HepG2 (cell line): Measurements from ENCODE around the gene BTG2. TPM values are rescaled to one million over a fixed set of nuclear protein-coding genes. Genes with fewer than 3 reads are reported as not detected.

Source experiments
- ATF3 ChIP-seq: sonication (generic); formaldehyde crosslinking; IDR thresholded peaks from 2 replicates; pipeline ENCODE4 v1.4.0; 2020; ENCODE audit warnings: missing genetic modification reagents
- BHLHE40 ChIP-seq: IDR thresholded peaks from 2 replicates; pipeline ENCODE4 v1.6.1; 2011; ENCODE audit warnings: low read length, improper control_type of control experiment
- CENPBD1 ChIP-seq: sonication (generic); formaldehyde crosslinking; IDR thresholded peaks from 2 replicates; pipeline ENCODE4 v1.8.0; 2022; ENCODE audit warnings: missing genetic modification reagents, low read depth, mild to moderate bottlenecking, borderline replicate concordance
- CHD2 ChIP-seq: IDR thresholded peaks from 2 replicates; pipeline ENCODE4 v1.6.1; 2011; ENCODE audit warnings: low read depth, low read length, improper control_type of control experiment
- ELF3 ChIP-seq: IDR thresholded peaks from 2 replicates; pipeline ENCODE4 v1.6.1; 2016; ENCODE audit warnings: missing genetic modification reagents, missing compliant biosample characterization
- HOXA3 ChIP-seq: sonication (generic); formaldehyde crosslinking; IDR thresholded peaks from 2 replicates; pipeline ENCODE4 v1.5.0; 2020; ENCODE audit warnings: missing genetic modification reagents
- HOXA5 ChIP-seq: sonication (generic); formaldehyde crosslinking; IDR thresholded peaks from 2 replicates; pipeline ENCODE4 v1.4.0; 2020; ENCODE audit warnings: missing genetic modification reagents
- MTA3 ChIP-seq: sonication (generic); formaldehyde crosslinking; IDR thresholded peaks from 2 replicates; pipeline ENCODE4 v1.4.0; 2020; ENCODE audit warnings: missing genetic modification reagents
- PBX2 ChIP-seq: IDR thresholded peaks from 2 replicates; pipeline ENCODE4 v1.6.1; 2016; ENCODE audit warnings: control low read depth
- RXRB ChIP-seq: IDR thresholded peaks from 2 replicates; pipeline ENCODE4 v1.6.1; 2016; ENCODE audit warnings: borderline replicate concordance, missing genetic modification reagents, missing compliant biosample characterization
- SAP130 ChIP-seq: IDR thresholded peaks from 2 replicates; pipeline ENCODE4 v1.6.1; 2016; ENCODE audit warnings: low read depth
- SIX4 ChIP-seq: sonication (generic); formaldehyde crosslinking; IDR thresholded peaks from 2 replicates; pipeline ENCODE4 v1.4.0; 2020; ENCODE audit warnings: missing genetic modification reagents
- SNAPC2 ChIP-seq: sonication (generic); formaldehyde crosslinking; IDR thresholded peaks from 2 replicates; pipeline ENCODE4 v1.8.1; 2022; ENCODE audit warnings: mild to moderate bottlenecking, missing genetic modification reagents
- SRSF9 ChIP-seq: fragments of 200-400 bp; formaldehyde crosslinking; IDR thresholded peaks from 2 replicates; pipeline ENCODE4 v1.6.1; 2018; ENCODE audit warnings: borderline replicate concordance, mild to moderate bottlenecking, low read depth, low read length; ENCODE audit not compliant: insufficient read depth, poor library complexity, severe bottlenecking
- STAG1 ChIP-seq: sonication (generic); formaldehyde crosslinking; IDR thresholded peaks from 2 replicates; pipeline ENCODE4 v1.4.0; 2020; ENCODE audit warnings: missing genetic modification reagents
- TARDBP ChIP-seq: sonication (generic); formaldehyde crosslinking; IDR thresholded peaks from 2 replicates; pipeline ENCODE4 v1.8.0; 2022; ENCODE audit warnings: mild to moderate bottlenecking, missing genetic modification reagents
- TCF7 ChIP-seq: sonication (generic); IDR thresholded peaks from 2 replicates; pipeline ENCODE4 v1.6.1; 2016; ENCODE audit warnings: antibody characterized with exemption, low read depth
- TFAP4 ChIP-seq: sonication (generic); IDR thresholded peaks from 2 replicates; pipeline ENCODE4 v1.6.1; 2016; ENCODE audit warnings: low read depth, borderline replicate concordance
- ZBTB7B ChIP-seq: sonication (generic); formaldehyde crosslinking; IDR thresholded peaks from 2 replicates; pipeline ENCODE4 v1.4.0; 2020; ENCODE audit warnings: missing genetic modification reagents
- ZNF160 ChIP-seq: sonication (generic); formaldehyde crosslinking; IDR thresholded peaks from 2 replicates; pipeline ENCODE4 v1.8.0; 2022; ENCODE audit warnings: mild to moderate bottlenecking, inconsistent platforms, missing genetic modification reagents
- ZNF329 ChIP-seq: sonication (generic); formaldehyde crosslinking; IDR thresholded peaks from 2 replicates; pipeline ENCODE4 v1.9.0; 2021; ENCODE audit warnings: low read depth, mild to moderate bottlenecking, missing genetic modification reagents
- ZNF569 ChIP-seq: sonication (generic); formaldehyde crosslinking; IDR thresholded peaks from 2 replicates; pipeline ENCODE4 v1.5.0; 2020; ENCODE audit warnings: mild to moderate bottlenecking, missing genetic modification reagents, moderate library complexity, borderline replicate concordance
- ZNF687 ChIP-seq: sonication (generic); formaldehyde crosslinking; IDR thresholded peaks from 2 replicates; pipeline ENCODE4 v1.5.1; 2020; ENCODE audit warnings: mild to moderate bottlenecking, missing genetic modification reagents, moderate library complexity
- ZNF75D ChIP-seq: sonication (generic); formaldehyde crosslinking; IDR thresholded peaks from 2 replicates; pipeline ENCODE4 v1.8.1; 2023; ENCODE audit warnings: missing genetic modification reagents, mild to moderate bottlenecking, borderline replicate concordance
- ZNF879 ChIP-seq: sonication (generic); formaldehyde crosslinking; IDR thresholded peaks from 2 replicates; pipeline ENCODE4 v1.8.1; 2023; ENCODE audit warnings: missing genetic modification reagents
- polyA plus RNA-seq, 8 experiments: library from polyadenylated mRNA; depleted of rRNA in 3 of 8; stranded (reverse) in 7 of 8; unstranded in 1 of 8; fragments of >200 nt; fragmentation: Illumina TruSeq in 4 of 8; extraction: Trizol in 4 of 8; gene quantifications; 2 replicates each; pipeline versions ENCODE4 v1.2.1 to v1.2.3, GENCODE V29; 2011 to 2016; ENCODE audit warnings: low read depth in 4 of 8, missing spikeins in 1 of 8, mixed read lengths in 1 of 8; ENCODE audit not compliant: insufficient read depth in 1 of 8
- total RNA-seq, 5 experiments: library from RNA; depleted of rRNA; stranded (reverse); fragments of >200 nt; fragmentation: Illumina TruSeq; extraction: Trizol; gene quantifications; 2 replicates each; pipeline ENCODE4 v1.2.3, GENCODE V29; 2016; ENCODE audit warnings: low read depth in 1 of 5

Gene BTG2
- total and polyA plus RNA-seq, 2 of the 13 experiments (the other 11 are each of a cell fraction or from before 2014, with no cell fraction given): 13.6 to 18.3 TPM

GRCh38 chr1:203273206-203273868 lies 32.0 kb upstream of the BTG2 start (continued):
- TF ChIP-seq STAG1 (CRISPR knock-in tag): peak; percentile 92
- TF ChIP-seq ELF3 (CRISPR knock-in tag): peak; percentile 42; the same call in 1 of the 2 replicates
- peak; percentile 29; the same call in 1 of the 2 replicates for TF ChIP-seq HOXA5 (CRISPR knock-in tag)
- TF ChIP-seq HOXA3 (CRISPR knock-in tag): no peak
- no peak for TF ChIP-seq MTA3
- no peak for TF ChIP-seq TCF7
- no peak for TF ChIP-seq ZNF569 (CRISPR knock-in tag)
- TF ChIP-seq ZNF75D (CRISPR knock-in tag): no peak
- no peak for TF ChIP-seq SIX4
- no peak for TF ChIP-seq ZNF879
- no peak for TF ChIP-seq SRSF9
- no peak; the same call in 1 of the 2 replicates for TF ChIP-seq TARDBP
- TF ChIP-seq PBX2: no peak
- TF ChIP-seq ATF3 (CRISPR knock-in tag): peak; percentile 37; the same call in 1 of the 2 replicates
- peak; percentile 42; the same call in 1 of the 2 replicates for TF ChIP-seq ZBTB7B (CRISPR knock-in tag)
- no peak for TF ChIP-seq ZNF329 (CRISPR knock-in tag)
- TF ChIP-seq SAP130: peak; percentile 37
- no peak for TF ChIP-seq ZNF160 (CRISPR knock-in tag)
- peak; percentile 20; the same call in 1 of the 2 replicates for TF ChIP-seq RXRB (CRISPR knock-in tag)
- TF ChIP-seq ZNF687: peak; percentile 69
- 0 out of 2 replicates have a peak, but pooled peaks have one; percentile 24 for TF ChIP-seq BHLHE40
- TF ChIP-seq TFAP4: peak; percentile 31; the same call in 1 of the 2 replicates
- no peak for TF ChIP-seq CENPBD1 (CRISPR knock-in tag)
- TF ChIP-seq CHD2: no peak
- no peak for TF ChIP-seq SNAPC2
